Kidney epithelial cell (primary cell): ENCODE results near the gene AGER. TPM values are rescaled to one million over a fixed set of nuclear protein-coding genes. Genes with fewer than 3 reads are reported as not detected.

Source experiments
- DNase-seq: peaks from one replicate; pipeline ENCODE4 v3.0.0-alpha.2; 2010; ENCODE audit warnings: low read depth
- H3K27me3 ChIP-seq: 2 replicates; pipeline ENCODE4 v1.6.0; 2011; ENCODE audit warnings: low read length; ENCODE audit not compliant: control insufficient read depth, insufficient read depth
- H3K36me3 ChIP-seq: 2 replicates; pipeline ENCODE4 v1.5.1; 2011; ENCODE audit warnings: low read length; ENCODE audit not compliant: control insufficient read depth, insufficient read depth
- H3K4me3 ChIP-seq: 2 replicates; pipeline ENCODE4 v1.5.1; 2011; ENCODE audit warnings: low read depth, mild to moderate bottlenecking, control low read depth, low read length
- total RNA-seq: library from RNA; depleted of rRNA; stranded (reverse); fragments of >200 nt; gene quantifications from 2 replicates; pipeline ENCODE4 v1.2.3, GENCODE V29; 2015
- TF ChIP-seq, protein P1 (sequence below): IDR thresholded peaks from 2 replicates; pipeline ENCODE4 v1.5.1; 2011; ENCODE audit warnings: mild to moderate bottlenecking, moderate library complexity, low read length, control low read depth, inconsistent platforms; ENCODE audit not compliant: insufficient read depth, poor library complexity, severe bottlenecking

AGER gene
- total RNA-seq, 1 donor from 2014 or later, result 0.25 TPM

DNA sequence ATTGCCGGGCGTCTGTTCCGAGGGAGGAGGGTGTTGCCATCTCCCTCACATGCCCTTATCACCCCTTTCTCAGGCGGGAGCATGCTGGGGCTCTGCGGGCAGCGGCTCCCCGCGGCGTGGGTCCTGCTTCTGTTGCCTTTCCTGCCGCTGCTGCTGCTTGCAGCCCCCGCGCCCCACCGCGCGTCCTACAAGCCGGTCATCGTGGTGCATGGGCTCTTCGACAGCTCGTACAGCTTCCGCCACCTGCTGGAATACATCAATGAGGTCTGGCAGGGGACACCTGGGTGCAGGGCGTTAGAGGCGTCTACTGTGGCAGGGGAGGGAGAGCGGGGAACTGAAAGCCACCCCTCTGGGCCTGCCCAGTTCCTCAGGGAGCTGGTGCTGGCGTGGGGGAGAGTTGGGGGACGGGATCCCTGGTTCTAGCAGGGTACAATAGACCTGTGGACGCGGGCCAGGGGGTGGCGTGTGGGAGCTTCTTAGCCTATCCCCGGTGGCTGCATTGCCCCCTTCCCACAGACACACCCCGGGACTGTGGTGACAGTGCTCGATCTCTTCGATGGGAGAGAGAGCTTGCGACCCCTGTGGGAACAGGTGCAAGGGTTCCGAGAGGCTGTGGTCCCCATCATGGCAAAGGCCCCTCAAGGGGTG lies 29.4 kb downstream of the AGER start:
- Histone ChIP-seq H3K4me3 (peak overlapping the region; percentile 61), H3K27me3 (peaks cover 17% of the 10 kb centered on the region), H3K36me3 (no peaks in the 10 kb centered on the region)
- TF ChIP-seq, protein P1, sequence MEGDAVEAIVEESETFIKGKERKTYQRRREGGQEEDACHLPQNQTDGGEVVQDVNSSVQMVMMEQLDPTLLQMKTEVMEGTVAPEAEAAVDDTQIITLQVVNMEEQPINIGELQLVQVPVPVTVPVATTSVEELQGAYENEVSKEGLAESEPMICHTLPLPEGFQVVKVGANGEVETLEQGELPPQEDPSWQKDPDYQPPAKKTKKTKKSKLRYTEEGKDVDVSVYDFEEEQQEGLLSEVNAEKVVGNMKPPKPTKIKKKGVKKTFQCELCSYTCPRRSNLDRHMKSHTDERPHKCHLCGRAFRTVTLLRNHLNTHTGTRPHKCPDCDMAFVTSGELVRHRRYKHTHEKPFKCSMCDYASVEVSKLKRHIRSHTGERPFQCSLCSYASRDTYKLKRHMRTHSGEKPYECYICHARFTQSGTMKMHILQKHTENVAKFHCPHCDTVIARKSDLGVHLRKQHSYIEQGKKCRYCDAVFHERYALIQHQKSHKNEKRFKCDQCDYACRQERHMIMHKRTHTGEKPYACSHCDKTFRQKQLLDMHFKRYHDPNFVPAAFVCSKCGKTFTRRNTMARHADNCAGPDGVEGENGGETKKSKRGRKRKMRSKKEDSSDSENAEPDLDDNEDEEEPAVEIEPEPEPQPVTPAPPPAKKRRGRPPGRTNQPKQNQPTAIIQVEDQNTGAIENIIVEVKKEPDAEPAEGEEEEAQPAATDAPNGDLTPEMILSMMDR, result peak; percentile 68
- no peak for DNase-seq

DNA sequence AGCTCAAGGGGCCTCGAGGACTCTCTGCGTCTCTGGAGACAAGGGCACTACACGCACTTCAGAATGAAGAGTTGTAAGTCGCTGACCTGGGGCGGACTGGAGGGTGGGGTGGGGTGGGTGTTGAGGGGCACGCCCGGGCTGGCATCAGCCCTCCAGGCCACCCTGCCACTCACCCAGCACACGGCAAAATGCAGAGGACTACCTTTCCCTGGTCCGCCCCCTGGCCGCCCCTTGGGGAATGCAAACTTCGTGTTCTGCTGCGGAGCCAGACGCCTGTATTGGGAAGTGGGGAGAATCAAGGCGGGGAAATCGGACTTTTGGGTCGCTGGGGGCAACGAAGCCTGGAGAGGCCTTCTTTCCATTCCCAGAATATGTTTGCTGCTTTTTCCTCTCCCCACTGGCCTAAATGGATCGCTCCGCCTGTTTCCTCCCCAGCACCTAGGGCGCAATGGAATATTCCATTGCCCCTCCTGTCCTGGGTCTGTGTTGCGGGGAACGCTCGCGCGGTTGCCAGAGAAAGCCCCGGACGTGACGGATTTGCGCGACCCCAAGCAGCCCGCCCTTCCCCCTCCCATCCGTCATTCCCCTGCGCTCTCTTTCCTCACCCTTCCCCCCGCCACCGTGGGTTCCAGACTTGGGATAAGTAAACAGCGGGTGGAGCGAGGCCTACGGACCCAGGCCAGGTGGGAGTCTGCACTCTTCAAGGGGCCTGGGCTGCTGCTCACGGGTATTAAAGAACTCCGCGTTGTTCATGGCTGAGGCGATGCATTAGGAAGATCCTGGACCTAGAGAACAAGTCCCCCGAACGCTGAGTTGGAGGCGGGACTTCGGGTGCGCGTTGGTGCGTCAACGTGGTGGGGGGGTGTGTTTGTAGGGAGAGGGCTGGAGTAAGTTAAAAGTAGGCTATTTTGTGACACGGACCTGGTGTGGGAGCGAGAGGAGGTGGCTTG lies 30.2 kb downstream of the AGER start, which contains the start of gene PPT2:
TSS of gene PPT2 (plus strand) at position 578 of the 950 bp plus-strand sequence. CDS start 454 bp downstream, outside the sequence.
- Histone ChIP-seq H3K27me3 (peaks cover 25% of the 10 kb centered on the region), H3K4me3 (peak within 1 kb of the TSS; percentile 61), H3K36me3 (no peaks in the 10 kb centered on the region)
- TF ChIP-seq, protein P1, result peak; percentile 33
- DNase-seq, result no peak

DNA sequence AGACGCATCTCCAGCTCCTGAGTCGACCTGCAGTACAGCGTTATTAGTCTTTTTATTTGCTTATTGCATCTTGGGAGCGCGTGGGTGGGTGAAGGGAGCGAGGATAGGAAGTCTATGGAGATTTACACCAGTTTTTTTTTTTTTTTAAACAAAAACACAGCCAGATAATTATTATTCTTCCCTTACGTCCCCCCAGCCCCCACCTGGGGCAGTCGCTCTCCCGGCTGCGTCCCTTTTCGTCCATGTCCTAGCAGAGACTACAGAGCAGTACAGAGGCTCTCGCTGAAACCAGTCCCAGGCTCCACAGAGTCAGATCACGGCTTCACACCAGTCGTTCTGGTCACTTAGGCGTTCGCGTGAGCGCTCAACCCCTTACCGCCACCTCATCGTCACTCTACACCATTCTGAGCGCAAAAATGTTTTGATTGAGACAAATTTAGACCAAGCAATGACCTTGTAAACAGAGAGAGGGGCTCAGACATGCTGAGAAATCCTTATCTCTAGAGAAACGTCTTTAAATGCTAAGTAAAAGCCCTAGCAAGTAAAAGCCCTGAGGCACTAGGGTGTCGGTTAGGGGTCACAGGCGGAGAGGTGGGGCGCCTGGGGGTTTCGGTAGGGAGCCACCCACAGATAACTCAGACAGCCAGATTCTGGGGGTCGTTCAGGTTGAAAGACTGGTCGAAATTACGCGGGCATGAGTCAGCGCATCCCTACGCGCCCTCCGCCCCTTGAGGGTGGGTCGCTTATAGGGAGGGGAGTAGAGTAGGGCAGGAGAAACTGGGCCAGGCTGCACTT lies 31.1 kb downstream of the AGER start:
- TF ChIP-seq, protein P1, result no peak
- DNase-seq, result no peak
- Histone ChIP-seq H3K36me3 (no peaks in the 10 kb centered on the region), H3K27me3 (peaks cover 33% of the 10 kb centered on the region), H3K4me3 (peak overlapping the region; percentile 61)

DNA sequence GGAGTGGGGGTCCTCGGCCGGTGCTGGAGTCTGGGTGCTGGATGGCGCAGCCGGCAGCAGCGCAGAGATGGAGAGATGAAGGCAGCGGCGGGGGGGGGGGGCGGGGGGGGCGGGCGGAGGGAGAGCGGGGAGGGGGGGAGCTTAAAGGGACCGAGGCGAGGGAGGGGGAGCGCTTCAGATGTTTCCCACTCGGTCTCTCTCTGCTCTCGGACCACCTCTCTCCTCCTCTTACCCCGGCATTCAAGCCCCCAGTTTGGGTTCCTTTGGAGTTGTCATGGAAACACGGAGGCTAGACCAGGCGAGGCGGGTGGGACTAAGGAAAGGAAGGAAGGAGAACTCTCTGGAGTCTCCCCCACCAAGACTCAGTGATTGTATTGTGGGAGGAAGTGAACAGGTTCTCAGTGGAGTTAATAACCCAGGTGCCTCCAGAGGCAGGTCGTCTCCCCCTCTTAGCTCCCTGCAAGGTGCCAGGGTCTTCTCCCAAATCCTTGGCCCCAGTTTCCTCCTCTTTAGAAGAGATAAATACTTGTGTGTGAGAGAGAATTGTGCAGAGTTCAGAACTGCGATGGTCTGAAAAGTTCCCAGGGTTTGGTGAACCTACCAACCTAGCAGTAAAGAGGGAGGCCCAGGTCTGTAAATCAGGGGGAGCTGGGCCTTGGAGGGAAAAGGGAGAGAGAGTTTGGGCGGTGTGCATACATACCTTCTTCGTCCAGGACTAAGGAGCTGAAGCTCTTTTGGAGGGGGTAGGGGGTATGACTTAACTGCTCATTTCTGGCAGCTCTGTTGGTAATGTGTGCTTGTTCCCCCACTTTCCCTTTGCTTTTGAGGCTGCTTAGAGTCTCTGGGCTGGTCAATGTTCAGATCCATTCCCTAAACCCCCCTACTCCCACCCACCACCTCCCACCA lies 31.9 kb downstream of the AGER start, which contains the start of gene PRRT1:
TSS of gene PRRT1 (minus strand) at position 77 of the 906 bp plus-strand sequence. CDS start 112 bp downstream, outside the sequence.
- TF ChIP-seq, protein P1, result no peak

DNA sequence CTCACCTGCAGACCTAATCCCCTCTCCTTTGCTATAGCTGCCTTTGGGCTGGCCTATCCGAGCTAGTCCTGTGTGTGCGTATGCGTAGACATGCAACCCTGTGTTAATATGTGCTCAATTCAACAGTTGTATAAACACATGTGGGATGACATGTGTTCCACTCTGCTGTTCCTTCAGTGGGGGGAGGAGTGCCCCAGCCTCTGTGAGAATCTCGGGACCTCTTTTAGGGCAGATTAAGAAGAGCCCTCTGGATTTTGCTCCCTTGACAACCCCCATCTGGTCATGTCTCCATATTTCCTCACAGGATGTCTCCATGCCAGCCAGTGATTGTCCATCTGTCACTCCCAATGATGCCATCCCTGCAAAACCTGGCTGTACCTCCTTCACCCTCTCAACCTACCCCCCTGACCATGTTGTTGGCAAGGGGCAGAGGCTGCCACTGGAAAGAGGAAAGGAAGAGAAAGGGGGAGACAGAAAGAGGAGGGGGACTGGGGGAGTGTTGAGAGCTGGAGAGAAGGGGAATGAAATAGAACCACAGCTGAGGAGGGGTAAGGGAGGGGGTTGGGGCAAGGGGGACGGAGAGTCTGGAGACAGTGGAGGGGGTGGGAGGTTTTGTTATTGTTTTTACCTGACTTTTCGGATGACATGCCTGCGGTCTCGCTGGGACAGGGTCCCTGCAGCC lies 32.7 kb downstream of the AGER start:
- TF ChIP-seq, protein P1, result no peak
- no peak for DNase-seq
- Histone ChIP-seq H3K27me3 (peaks cover 40% of the 10 kb centered on the region), H3K36me3 (no peaks in the 10 kb centered on the region), H3K4me3 (peak overlapping the region; percentile 8)

More for the DNA sequence above, 31.9 kb downstream of the AGER start, which contains the start of gene PRRT1:
- Histone ChIP-seq H3K36me3 (no peaks in the 10 kb centered on the region), H3K4me3 (peak within 1 kb of the TSS; percentile 61), H3K27me3 (peaks cover 40% of the 10 kb centered on the region)
- DNase-seq, result no peak
